GM21529 (cell line): ENCODE results near the gene CDCA7.
"Not testable (repeated sequence)": the region's sequence is repeated elsewhere in the genome, so short reads cannot be mapped to it uniquely, and the experiment has no call there.

Source experiments
- ATAC-seq: cut with Tn5 transposase; IDR thresholded peaks from one replicate; pipeline ENCODE4 v1.9.1; 2021; ENCODE audit not compliant: unreplicated experiment

CDCA7 gene

GRCh38 chr2:173354582-173355131, at the start of gene CDCA7:
Gene CDCA7 (plus strand): TSS chr2:173354872. CDS start chr2:173354964, 92 bp downstream.
- peak; percentile 42 for ATAC-seq

GRCh38 chr2:173305303-173305702, 49.4 kb upstream of the CDCA7 start:
- ATAC-seq, result no peak

GRCh38 chr2:173307293-173307692, 47.4 kb upstream of the CDCA7 start:
- peak; percentile 92 for ATAC-seq

GRCh38 chr2:173309370-173309769, 45.3 kb upstream of the CDCA7 start:
- not testable (repeated sequence) for ATAC-seq

- ATAC-seq, result no peak
These were observed 42.6 kb upstream of the CDCA7 start for GRCh38 chr2:173311844-173312606.

- no peak for ATAC-seq
These were observed 31.3 kb upstream of the CDCA7 start for GRCh38 chr2:173323371-173323770.

- ATAC-seq, result no peak
These were observed 27.9 kb upstream of the CDCA7 start for GRCh38 chr2:173326806-173327205.

- no peak for ATAC-seq
These were observed 27.3 kb upstream of the CDCA7 start for GRCh38 chr2:173327421-173327820.

GRCh38 chr2:173333003-173333402, 21.7 kb upstream of the CDCA7 start:
- not testable (repeated sequence) for ATAC-seq

GRCh38 chr2:173339807-173340206, 14.9 kb upstream of the CDCA7 start:
- ATAC-seq, result no peak

- ATAC-seq, result no peak
These were observed 10.8 kb upstream of the CDCA7 start for GRCh38 chr2:173343921-173344320.

- no peak for ATAC-seq
These were observed 8.6 kb upstream of the CDCA7 start for GRCh38 chr2:173346035-173346434.

- peak; percentile 60 for ATAC-seq
These were observed 7.1 kb upstream of the CDCA7 start for GRCh38 chr2:173347305-173348168.

- no peak for ATAC-seq
These were observed 5.4 kb upstream of the CDCA7 start for GRCh38 chr2:173349287-173349686.

- ATAC-seq, result no peak
These were observed 4.3 kb upstream of the CDCA7 start for GRCh38 chr2:173350383-173350782.

- ATAC-seq, result no peak
These were observed 2.8 kb upstream of the CDCA7 start for GRCh38 chr2:173351879-173352278.

- ATAC-seq, result no peak
These were observed 1.1 kb upstream of the CDCA7 start for GRCh38 chr2:173353556-173353955.

- ATAC-seq, result peak; percentile 34
These were observed 545 bp upstream of the CDCA7 start for GRCh38 chr2:173354073-173354581.

- ATAC-seq, result peak; percentile 18
These were observed 627 bp downstream of the CDCA7 start for GRCh38 chr2:173355132-173355865.

- no peak for ATAC-seq
These were observed 1.3 kb downstream of the CDCA7 start for GRCh38 chr2:173355866-173356508.
